Hematopoietic multipotent progenitor cell treated with erythropoietin and hydrocortisone succinate and interleukin-3 and kit ligand, for 6 days (in vitro differentiated cells): Measurements from ENCODE around the gene LPP.

Experiments
- DNase-seq: peaks from one replicate; pipeline ENCODE4 v3.0.0-alpha.2; 2015

LPP gene

GRCh38 chr3:188824566-188824965 lies 670.6 kb downstream of the LPP start:
- DNase-seq, result no peak

DNA sequence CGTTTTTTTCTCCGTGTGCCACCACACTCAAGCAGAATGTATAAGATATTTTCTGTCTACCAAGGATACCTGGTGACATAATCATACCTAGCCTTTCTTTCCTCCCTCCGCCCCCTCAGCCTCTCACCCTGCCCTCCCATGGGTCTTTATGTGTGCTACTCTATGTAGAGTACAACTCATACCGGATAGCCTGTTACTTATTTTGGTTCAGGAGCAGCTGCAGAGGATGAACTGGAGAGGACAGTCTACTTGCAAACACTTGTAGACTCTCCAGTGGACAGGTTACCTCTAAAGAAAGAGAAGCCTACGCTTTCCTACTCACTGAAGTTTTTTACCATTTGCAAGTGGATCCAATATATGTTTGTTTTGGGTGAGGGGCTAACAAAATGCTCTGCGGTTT lies 671.9 kb downstream of the LPP start:
- DNase-seq, result no peak

DNA sequence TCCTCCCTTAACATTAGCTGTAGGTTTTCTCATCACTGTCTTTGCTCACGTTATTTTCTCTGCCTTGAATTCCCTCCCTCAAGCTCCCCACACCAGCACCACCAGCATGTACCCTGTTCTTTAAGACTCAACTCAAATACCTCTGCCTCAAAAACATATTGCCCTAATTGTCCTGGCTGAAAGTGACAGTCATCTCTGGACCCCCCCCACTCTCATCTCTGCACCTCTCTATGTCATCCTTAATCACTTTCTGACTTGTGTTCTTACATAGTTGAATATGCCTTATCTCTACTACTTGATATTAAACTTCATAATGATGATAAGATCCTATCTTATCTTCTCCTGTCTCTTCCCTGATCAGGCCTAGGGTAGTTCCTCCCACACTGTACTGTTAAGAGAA lies 672.6 kb downstream of the LPP start:
- no peak for DNase-seq

DNA sequence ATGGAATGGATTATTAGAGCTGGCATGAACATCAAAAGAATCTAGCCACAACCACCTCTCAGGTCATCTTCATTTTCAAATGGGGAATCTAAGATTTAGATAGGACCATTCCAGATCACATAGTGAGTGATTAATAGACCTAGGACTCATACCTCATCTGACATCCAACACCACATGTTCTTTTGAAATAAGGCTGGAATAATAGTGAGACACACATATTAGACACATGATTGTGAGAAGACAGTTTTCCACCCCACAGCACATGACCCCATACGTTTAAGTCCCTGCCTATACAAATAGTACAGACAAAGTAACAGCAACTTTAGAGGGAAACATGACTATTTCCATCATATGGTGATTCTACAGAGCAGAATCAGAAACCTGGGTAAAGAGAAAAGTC lies 673.1 kb downstream of the LPP start:
- DNase-seq, result no peak

DNA sequence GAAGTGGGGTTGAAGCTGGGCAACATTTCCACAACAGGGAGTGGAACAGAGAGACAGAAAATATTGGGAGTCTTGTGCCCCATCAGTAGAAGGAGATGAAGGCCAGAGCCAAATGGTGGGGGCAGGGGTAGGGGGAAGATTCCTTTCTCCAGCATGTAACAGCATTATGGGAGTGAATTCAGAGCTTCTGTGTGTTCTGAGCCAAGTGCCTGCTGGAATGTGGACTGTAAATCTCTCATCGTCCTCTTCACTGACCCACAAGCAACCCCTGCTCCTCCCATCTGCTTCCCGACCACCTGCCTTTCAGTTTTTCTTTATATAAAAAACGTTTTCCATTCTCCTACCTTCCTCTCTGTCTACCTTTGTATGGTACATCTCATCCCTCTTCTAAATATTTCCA lies 673.6 kb downstream of the LPP start:
- DNase-seq, result no peak

DNA sequence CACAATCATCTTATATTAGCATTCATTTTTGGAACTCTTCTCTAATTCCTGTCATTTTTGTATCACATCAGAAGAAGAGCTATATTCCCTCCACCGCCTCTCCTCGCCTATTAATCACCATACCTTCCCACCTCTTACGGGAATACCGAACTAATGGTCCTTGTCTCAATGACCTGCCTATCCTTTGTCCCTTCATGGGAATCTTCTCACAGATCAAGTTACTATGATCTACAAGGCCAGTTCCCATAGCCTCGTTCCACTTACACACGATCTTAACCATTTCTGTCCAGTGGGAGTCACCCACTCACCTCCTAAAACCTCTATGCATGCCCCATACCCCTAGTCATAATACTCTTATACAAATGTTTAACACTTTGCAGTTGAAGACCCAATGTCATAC lies 675.2 kb downstream of the LPP start:
- no peak for DNase-seq

- DNase-seq, result no peak
These were observed 675.6 kb downstream of the LPP start for GRCh38 chr3:188829576-188829975.

DNA sequence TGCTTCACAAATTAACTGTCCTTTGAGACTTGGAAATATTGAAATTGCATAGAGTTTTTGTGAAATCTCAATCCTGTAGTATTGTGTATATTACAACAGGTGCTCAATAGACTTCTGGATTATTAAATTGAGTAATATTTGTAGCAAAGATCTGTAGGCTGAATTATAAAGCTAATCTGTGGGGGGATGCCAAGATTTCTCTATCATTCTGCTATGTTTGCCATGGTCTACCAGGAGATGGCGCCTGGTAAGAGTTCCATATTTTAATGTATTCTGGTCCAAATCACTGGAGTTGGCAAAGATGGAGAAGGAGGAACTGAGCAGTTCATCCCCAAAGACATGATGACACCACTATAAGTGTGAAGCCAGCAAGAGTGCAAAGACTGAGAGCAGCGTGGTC lies 676.9 kb downstream of the LPP start:
- DNase-seq, result peak; percentile 21

DNA sequence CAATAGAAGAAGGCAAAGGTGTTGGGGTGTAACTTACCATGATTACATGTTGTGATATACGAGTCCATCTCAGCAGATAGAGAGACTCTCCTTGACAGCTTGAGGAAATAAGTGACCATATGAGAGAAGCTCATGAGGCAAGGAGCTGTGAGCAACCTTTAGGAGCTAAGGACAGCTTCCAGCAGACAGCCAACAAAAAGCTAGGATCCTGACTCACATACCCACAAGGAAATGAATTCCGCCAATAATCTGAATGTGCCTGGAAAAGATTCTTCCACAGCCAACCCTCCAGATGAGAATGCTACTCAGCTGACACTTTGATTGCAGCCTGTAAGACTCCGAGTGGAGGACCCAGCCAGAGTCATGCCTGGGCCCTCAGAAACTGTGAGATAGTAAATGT lies 678.2 kb downstream of the LPP start:
- DNase-seq, result no peak

DNA sequence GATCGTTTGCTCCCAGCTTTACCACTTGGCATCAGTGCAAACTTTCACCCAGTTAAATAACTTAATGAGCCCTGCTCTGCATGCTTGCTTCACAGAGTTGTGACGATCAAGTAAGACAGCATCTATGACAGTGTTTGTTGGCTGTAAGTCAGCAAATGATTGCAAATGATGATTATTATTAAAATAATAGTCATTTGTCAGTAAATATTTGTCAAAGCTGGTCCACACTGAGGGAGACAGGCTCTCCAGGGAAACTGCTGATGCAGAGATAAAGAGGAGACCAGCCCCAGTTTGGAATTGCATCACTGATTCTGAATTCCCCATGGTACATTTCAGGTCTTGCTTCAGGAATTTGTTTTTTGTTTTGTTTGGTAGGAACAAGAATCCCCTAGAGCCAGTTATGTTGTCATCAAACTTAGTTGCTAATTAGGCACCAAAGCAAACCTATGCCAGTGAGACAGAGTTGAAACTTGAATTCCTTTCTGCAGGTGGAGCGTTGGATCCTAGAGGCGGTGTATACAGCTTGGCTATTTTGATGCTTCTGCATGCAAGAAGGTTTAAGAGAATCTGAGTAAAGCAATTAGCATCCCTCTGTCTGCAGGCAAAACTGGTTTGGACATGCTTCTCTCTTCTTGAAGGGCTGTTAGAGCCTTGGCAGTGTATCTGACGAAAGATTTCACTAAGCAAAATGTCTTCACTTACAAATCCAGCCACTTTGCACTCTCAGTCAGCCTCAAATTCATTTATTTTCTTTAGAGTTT lies 679.2 kb downstream of the LPP start:
- DNase-seq, result no peak

GRCh38 chr3:188834349-188834748 lies 680.4 kb downstream of the LPP start:
- DNase-seq, result no peak

DNA sequence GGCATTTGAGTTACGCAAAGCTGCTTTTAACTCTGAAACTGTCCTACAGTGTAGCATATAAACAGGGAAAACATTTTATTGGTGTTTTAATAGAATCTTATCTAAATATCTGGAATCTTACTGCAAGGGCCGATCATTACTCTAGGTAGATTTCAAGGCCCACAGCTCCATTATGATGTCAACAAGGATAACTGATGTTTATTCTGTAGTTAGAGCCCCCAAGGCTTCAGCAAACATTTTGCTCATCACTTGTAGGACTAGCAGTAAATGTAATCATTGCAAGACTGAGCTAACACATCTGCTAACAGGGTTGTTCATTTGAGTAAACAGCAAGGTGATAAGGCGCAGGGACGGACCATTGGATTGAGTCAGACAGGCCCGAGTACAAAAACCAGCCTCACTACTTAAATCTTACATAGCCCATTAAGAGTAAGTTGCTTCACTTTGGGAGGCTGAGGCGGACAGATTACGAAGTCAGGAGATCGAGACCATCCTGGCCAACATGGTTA lies 685.3 kb downstream of the LPP start:
- DNase-seq, result no peak

GRCh38 chr3:188840290-188840689 lies 686.3 kb downstream of the LPP start:
- DNase-seq, result no peak

DNA sequence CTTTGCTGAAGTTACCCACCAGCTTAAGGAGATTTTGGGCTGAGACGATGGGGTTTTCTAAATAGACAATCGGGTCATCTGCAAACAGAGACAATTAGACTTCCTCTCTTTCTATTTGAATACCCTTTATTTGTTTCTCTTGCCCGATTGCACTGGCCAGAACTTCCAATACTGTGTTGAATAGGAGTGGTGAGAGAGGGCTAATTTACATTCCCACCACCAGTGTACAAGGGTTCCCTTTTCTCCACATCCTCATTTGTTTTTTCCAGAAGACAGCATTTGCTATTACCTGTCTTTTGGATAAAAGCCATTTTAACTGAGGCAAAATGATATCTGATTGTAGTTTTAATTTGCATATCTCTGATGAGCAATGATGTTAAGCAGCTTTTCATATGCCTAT lies 687.9 kb downstream of the LPP start:
- DNase-seq, result no peak

GRCh38 chr3:188842639-188843038 lies 688.7 kb downstream of the LPP start:
- peak; percentile 38 for DNase-seq

- no peak for DNase-seq
These were observed 690.1 kb downstream of the LPP start for GRCh38 chr3:188844096-188844495.

GRCh38 chr3:188845514-188845913 lies 691.6 kb downstream of the LPP start:
- no peak for DNase-seq

GRCh38 chr3:188848947-188849346 lies 695.0 kb downstream of the LPP start:
- DNase-seq, result no peak

DNA sequence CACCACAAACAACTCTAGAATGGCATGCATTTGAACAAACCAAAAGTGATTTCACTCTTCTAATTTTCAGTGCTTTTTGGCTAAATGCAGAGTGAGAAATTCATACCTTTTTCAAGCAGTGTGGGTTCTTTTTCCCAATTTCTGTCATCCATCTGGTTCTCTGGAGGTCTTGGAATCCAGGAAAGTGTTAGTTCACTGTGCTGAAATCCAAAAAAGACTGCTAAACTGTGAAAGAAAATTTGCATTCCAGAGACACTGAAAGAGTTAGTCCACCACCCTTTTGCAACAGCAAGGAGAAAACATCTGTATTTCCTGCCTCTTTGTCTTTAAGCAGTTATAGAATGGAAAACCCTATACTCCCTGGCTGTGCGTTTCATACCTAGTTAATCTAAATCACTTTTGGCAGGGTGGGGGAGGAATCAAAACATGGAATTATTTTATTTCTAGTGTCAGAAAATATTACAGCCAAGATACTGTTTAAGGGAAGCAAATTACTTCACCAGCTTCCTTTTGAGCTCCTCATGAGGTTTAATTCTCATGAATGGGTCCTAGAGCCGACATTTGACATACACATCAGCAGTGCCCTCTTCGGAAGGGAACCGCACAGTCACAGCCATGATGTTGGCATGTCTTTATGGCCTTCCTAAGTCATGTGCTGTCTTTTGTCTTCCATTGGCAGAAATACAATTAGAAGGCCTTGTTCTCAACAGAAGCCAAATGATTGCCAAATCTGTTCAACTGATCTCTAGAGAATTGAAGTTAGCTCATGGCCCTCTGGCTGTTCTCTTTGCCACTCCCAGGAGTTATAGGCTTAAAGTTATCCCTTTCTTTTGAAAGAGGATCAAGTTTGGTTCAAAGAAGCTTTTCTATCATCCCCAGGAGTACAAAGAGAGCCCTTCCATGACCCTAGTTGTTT lies 700.2 kb downstream of the LPP start:
- no peak for DNase-seq

GRCh38 chr3:188854772-188855149 lies 700.8 kb downstream of the LPP start:
- no peak for DNase-seq

DNA sequence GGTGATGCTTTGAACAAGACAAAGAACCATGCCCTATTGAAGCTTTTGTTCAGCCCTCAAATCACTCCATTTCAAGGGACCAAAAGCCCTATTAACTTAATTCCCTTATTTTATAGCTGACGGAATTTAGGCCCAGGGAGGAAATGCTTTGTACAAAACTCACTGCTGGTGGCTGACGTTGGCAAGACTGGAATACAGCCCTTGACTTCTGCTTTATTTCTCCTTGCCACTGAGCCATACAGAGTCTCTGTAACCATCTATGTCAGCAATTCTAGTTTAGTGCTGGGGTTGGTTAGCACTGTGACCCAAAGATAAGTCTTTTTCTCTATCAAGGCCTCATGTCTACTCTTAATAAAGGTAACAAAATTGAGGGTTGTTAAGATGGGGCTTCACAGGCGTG lies 701.7 kb downstream of the LPP start:
- DNase-seq, result no peak

- no peak for DNase-seq
These were observed 706.2 kb downstream of the LPP start for GRCh38 chr3:188860147-188860546.

GRCh38 chr3:188861842-188862744 lies 708.1 kb downstream of the LPP start:
- DNase-seq, result no peak
